GM19455 (cell line): ENCODE data around the gene SLC6A18.
"Not testable (repeated sequence)": the region's sequence is repeated elsewhere in the genome, so short reads cannot be mapped to it uniquely, and the experiment has no call there.

Experiments
- ATAC-seq: cut with Tn5 transposase; IDR thresholded peaks from one replicate; pipeline ENCODE4 v1.9.1; 2021; ENCODE audit not compliant: unreplicated experiment

The SLC6A18 gene

DNA sequence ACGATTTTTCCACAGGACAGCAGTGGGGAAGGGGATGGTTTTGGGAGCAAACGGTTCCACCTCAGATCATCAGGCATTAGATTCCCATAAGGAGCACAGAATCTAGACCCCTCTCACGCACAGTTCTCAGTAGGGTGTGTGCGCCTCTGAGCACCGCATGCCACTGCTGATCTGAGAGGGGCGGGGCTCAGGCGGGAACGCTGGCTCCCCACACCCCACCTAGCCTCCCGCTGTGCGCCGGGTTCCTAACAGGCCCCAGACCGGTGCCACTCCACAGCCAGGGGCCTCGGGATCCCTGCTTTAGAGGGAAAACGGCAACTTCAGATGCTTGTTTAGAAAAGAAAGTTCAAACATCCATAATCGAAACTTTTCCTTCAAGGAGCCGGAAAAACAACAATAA is 49.3 kb downstream of the SLC6A18 start:
- ATAC-seq = no peak

DNA sequence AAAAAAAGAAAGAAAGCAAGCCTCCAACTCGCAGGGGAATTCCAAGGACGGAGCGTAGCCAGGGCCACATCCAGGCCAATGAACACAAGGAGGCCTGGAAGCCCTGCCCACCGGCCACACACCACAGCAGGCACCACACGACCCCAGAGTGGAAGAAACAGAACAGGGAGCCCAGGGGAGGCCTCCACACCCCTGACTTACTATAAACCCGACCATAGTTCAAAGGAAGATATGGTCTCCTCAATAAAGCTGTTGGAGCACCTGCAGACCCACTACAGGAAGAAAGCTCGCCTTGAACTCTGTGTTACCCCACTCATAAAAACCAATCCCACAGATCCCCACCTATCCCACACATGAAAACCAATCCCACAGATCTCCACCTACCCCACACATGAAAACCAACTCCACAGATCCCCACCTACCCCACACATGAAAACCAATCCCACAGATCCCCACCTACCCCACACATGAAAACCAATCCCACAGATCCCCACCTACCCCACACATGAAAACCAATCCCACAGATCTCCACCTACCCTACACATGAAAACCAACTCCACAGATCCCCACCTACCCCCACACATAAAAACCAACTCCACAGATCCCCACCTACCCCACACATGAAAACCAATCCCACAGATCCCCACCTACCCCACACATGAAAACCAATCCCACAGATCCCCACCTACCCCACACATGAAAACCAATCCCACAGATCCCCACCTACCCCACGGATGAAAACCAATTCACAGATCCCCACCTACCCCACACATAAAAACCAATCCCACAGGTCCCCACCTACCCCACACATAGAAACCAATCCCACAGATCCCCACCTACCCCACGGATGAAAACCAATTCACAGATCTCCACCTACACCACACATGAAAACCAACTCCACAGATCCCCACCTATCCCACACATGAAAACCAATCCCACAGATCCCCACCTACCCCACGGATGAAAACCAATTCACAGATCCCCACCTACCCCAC is 50.5 kb downstream of the SLC6A18 start:
- ATAC-seq = not testable (repeated sequence)

DNA sequence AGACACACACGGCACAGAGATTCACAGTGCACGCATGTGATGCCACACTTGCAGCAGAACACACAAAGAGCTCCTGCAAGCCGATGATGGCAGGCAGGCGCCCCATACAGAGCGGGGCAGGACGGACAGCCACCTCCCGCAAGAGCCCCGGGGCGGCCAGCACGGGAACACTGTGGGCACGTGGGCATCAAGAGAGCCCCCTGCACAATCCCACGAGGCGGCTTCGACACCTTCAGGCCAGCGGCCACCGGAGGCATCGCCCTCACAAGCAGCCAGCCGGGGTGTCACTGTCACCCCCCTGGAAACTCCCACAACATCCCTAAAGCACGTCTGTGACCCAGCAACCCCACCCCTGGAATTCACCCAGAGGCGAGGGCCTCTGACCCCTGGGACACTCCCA is 51.7 kb downstream of the SLC6A18 start:
- ATAC-seq = no peak

DNA sequence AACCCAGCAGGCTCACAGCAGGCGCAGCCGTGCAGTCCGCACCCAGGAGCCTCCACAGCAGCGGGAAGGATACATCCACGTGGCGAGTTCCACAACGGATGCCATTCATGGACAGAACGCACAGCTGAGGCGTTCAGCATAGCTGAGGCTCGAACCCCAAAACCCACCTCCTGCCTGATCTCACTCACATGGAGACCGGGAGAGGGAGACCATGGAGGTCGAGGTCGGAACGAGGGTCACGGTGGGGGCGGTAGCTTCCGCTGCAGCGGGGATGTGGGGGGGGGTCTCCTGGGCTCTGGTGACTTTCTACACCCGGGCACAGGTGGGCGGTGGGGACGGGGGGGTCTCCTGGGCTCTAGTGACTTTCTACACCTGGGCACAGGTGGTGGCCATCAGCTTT is 52.1 kb downstream of the SLC6A18 start:
- ATAC-seq = no peak

DNA sequence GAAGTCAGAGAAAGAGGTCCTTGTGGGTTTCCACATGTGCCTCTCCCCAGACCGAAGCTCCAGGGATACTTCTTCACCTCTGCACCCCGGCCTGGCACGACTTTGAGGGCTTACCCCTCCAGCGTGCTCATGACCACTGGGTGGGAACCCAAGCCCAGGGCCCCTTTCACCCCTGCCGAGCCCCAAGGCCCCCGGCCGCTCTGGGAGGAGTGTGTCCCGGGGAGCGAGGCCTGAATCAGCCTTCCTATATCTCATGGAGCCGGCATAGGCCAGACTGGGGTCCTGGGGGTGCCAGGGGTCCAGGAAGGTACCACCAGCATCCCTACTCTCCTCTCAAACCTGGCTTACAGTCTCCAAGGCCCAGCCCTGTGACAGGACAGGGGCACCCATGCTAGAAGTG is 52.6 kb downstream of the SLC6A18 start:
- no peak for ATAC-seq

DNA sequence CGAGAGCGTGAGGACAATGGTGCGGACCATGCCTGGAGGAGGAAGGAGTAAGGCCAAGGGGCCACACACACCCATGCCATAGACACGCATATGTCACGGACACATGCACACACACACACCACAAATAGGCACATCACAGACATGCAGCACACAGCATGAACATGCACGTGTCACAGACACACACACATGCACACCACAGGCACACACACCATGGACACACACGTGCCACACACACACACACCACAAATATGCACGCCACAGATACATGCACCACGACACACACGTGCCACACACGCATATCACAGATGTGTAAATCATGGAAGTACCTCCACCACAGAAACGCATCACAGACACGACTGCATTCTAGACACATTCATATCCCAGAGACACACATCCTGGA is 53.0 kb downstream of the SLC6A18 start:
- ATAC-seq = no peak

DNA sequence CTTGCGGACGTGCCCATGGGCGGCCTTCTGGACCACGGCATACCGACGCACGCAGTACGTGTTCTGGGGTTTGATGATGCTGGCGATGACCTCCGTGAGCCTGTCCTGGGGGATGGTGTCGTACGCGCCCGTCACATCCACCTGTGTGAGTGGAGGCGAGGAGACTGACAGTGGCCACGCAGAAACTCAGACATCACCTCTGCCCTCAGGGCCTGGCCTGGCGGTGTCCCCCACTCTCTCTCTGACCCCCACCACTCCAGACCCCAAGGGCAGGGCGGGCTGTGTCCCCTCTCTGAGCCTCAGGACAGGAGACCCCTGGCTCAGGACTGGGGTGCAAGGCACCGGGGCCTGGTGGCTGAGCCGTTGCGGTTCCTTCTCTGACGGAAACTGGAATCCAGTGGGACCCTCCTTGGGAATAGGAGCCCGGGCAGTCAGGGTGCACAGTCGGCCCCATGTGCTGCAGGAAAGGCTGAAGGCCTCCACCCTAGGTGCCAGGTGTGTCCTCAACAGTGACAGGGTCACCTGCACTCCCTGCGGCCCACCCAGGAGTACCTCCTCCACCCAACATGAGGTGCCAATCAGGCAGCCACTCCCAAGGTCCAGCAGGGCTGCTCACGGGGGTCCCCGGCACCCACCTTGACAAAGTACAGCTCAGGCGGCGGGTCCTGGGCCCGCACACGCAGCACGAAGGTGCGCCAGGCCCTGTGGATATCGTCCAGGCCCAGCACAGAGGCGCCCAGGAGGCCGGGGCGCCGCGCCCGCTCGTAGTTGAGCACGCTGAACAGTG is 53.7 kb downstream of the SLC6A18 start:
- ATAC-seq = no peak

DNA sequence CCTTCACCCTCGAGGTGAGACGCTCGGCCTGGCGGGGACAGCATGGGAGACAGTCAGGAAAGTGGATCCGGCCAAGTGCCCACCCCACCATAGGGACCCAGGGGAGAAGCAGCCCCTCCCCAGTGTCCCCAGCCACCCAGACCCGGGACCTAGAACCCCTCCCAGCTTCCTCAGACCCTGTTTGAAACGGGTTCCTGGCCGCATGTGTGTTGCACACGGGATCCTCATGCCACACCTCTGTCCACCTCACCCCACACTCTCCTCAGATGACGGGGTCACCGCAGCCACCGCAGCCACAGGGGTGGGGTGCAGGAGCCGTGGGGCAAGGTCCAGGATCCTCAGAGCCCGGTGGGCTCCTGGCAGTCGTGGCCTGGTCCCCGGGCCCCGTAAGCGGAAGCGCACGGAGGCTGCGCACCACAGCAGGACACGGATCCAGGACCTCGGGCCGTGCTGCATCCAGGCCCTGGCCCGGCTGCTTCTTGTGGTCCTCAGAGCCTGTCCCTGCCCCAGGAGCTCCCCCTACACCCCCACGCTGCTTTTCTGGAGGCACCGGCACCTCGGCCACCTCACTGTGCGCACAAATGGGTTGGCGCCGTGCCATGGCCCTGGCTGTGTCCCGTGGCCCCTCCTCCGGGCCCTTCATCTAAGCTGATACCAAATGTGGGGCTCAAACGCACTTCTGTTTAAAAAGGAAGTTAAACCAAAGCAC is 54.4 kb downstream of the SLC6A18 start:
- ATAC-seq = no peak

DNA sequence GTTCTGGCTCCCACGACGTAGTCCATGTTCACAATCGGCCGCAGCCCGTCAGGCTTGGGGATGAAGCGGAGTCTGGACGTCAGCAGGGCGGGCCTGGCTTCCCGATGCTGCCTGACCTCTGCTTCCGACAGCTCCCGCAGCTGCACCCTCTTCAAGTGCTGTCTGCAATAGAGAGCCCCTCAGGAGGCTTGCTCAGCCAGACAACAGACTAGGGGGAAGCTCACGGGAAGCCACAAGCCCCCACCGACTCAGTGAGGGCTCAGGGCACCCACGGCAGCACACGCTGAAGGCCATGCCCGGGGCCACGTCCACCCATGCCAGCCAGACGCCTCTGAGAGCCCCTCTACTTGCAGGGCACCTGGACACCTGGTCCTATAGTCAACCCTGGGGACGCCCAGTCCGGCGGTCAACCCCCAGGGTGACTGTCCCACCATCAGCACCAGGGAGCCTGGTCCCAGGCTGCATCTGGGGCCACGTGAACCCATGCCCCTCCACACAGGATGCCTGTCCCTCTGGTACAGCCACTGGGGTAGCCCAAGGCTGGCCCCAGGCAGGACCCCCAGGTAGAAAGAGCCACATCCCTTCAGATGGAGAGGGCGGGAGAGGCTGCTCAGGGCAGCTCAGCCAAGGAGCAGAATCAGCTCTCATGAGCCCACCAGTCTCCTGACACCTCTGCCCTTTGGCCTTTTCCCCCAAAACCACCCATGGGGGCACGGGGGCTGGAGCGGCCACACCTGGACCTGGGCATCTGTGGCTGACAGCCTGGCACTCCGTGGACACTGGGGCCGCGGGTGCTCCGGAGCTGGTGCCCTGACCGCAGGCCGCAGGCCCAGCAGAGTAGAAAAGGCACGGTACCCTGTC is 55.2 kb downstream of the SLC6A18 start:
- no peak for ATAC-seq

DNA sequence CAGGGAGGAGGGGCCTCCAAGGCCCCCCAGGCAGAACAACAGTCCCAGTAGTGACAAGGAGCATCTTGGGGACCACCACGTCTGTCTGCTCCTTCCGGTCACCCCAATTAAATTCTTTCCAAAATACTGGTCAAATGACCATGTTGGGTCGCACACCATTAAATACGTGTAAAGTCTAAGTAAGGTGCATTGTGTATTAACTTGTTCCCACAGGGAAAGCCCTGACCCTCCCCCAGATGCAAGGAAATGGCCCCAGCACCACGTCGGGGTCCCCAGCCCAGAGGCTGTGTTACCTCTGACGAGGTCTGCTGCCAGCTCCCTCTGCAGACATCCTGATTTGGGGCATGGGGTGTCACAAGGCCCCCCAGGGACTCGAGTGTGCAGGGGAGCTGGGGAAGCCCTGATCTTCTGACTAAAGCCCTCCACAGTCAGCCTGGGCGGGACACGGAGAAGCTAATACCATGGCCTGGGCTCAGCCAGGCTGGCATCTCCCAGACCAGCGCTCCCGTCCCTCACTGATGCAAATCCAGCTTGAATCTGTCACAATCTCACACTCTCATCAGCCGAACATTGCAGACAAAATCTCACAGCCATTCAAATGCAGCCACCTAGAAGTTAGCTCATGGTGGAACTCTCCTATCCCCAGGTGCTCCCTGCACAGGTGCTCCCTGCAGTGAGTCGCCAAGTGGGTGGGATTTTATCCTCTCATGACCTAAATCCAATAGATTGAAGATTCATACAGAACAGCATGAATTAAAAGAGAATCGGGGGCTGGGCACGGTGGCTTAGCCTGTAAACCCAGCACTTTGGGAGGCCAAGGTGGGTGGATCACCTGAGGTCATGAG is 56.1 kb downstream of the SLC6A18 start:
- no peak for ATAC-seq

DNA sequence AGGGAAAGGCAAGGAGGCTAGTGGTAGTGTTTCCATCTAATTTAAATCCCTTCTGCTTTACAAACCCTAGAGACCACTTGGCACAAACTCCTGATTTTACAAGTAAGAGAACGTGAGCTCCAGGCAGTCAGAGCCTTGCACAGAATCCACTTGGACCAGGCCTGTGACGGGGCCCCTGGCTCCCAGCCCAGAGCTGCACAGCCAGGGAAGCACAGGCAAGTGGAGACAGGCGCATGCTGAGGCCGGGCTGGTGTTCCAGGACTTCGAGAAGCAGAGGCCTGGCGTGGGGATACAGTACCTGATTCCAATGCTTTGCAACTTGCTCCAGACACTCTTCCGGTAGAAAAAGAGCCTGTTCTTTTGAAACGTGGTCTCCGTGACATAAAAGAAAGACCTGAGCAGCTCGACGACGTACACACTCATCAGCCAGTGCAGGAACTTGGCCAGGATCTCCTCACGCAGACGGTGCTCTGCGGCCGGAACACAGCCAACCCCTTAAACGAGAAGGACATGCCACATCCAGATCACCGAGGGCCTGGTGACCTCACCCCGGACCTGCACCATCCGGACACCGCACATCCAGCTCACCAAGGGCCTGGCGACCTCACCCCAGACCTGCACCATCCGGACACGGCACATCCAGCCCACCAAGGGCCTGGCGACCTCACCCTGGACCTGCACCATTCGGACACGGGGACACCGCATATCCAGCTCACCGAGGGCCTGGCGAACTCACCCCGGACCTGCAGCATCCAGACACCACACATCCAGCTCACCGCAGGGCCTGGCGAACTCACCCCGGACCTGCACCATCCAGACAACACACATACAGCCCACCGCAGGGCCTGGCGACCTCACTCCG is 57.2 kb downstream of the SLC6A18 start:
- ATAC-seq = no peak

DNA sequence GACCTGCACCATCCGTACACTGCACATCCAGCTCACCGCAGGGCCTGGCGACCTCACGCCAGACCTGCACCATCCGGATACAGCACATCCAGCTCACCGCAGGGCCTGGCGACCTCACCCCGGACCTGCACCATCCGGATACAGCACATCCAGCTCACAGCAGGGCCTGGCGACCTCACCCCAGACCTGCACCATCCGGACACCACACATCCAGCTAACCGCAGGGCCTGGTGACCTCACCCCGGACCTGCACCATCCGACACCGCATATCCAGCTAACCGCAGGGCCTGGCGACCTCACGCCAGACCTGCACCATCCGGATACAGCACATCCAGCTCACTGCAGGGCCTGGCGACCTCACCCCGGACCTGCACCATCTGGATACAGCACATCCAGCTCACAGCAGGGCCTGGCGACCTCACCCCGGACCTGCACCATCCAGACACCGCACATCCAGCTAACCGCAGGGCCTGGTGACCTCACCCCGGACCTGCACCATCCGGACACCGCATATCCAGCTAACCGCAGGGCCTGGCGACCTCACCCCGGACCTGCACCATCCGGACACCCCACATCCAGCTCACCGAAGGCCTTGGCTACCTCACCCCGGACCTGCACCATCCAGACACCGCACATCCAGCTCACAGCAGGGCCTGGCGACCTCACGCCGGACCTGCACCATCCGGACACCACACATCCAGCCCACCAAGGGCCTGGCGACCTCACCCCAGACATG is 58.0 kb downstream of the SLC6A18 start:
- ATAC-seq = not testable (repeated sequence)

DNA sequence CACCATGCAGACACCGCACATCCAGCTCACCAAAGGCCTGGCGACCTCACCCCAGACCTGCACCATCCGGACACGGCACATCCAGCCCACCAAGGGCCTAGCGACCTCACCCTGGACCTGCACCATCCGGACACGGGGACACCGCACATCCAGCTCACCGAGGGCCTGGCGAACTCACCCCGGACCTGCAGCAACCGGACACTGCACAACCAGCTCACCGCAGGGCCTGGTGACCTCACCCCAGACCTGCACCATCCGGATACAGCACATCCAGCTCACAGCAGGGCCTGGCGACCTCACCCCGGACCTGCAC is 58.5 kb downstream of the SLC6A18 start:
- not testable (repeated sequence) for ATAC-seq

DNA sequence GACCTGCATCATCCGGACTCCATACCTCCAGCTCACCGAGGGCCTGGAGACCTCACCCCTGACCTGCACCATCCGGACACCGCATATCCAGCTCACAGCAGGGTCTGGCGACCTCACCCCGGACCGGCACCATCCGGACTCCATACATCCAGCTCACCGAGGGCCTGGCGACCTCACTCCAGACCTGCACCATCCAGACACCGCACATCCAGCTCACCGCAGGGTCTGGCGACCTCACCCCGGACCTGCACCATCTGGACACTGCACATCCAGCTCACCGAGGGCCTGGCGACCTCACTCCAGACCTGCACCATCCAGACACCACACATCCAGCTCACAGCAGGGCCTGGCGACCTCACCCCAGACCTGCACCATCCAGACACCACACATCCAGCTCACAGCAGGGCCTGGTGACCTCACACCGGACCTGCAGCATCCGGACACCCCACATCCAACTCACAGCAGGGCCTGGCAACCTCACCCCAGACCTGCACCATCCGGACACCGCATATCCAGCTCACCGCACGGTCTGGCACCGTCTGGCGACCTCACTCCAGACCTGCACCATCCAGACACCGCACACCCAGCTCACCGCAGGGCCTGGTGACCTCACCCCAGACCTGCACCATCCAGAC is 59.3 kb downstream of the SLC6A18 start:
- ATAC-seq = not testable (repeated sequence)

DNA sequence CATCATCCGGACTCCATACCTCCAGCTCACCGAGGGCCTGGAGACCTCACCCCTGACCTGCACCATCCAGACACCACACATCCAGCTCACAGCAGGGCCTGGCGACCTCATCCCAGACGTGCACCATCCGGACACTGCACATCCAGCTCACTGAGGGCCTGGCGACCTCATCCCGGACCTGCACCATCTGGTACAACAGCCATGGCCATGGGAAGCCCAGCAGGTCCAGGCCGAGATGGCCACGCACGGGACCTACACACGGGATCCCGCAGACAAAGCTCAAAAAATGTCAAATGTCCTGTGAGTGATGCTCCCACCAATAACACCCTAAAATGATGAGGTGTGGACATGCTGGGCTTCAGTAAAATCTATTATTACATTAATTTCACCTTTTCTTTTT is 60.0 kb downstream of the SLC6A18 start:
- no peak for ATAC-seq

DNA sequence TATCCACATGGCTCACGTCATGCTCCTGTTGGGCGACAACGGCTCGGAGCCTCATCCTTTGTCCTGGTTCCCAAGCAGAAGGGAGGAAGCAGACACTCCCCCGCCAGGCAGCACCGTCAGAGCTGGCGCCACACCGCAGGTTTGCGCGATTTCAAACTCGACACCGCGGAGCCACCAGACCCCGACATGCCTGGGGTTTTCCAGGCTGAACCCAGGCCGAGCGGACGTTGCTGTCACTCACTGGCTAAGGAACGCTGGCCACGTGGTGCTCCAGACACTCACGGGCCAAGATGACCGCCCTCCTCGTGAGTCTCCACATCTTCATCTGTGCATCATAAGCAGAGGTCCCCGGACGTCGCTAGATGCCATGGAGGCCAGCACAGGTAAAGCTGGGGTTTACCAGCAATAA is 60.7 kb downstream of the SLC6A18 start:
- no peak for ATAC-seq
